NCI-H2227 treated with DMSO at 0.1 percent for 48 hours (cell line): ENCODE data around the gene MGAT5B.

ENCODE experiments used
- DNase-seq: peaks from one replicate; lab custom pipeline; 2025; lab: John Stamatoyannopoulos, UW

The MGAT5B gene

GRCh38 chr17:76905036-76905435 is 36.8 kb downstream of the MGAT5B start:
- DNase-seq, result no peak

GRCh38 chr17:76905836-76906235 is 37.6 kb downstream of the MGAT5B start:
- no peak for DNase-seq

GRCh38 chr17:76906463-76906862 is 38.3 kb downstream of the MGAT5B start:
- DNase-seq, result no peak

- no peak for DNase-seq
These were observed 39.1 kb downstream of the MGAT5B start for GRCh38 chr17:76907352-76907751.

- no peak for DNase-seq
These were observed 42.0 kb downstream of the MGAT5B start for GRCh38 chr17:76909971-76910760.

- no peak for DNase-seq
These were observed 43.3 kb downstream of the MGAT5B start for GRCh38 chr17:76911299-76912017.

GRCh38 chr17:76912421-76913164 is 44.4 kb downstream of the MGAT5B start:
- DNase-seq, result no peak

- no peak for DNase-seq
These were observed 46.7 kb downstream of the MGAT5B start for GRCh38 chr17:76914937-76915336.

GRCh38 chr17:76915840-76916510 is 47.8 kb downstream of the MGAT5B start:
- no peak for DNase-seq

- no peak for DNase-seq
These were observed 49.6 kb downstream of the MGAT5B start for GRCh38 chr17:76917829-76918228.

GRCh38 chr17:76918811-76919210 is 50.6 kb downstream of the MGAT5B start:
- no peak for DNase-seq

GRCh38 chr17:76920364-76921139 is 52.3 kb downstream of the MGAT5B start:
- no peak for DNase-seq

GRCh38 chr17:76921340-76922036 is 53.3 kb downstream of the MGAT5B start:
- no peak for DNase-seq

GRCh38 chr17:76922084-76922483 is 53.9 kb downstream of the MGAT5B start:
- DNase-seq, result no peak

GRCh38 chr17:76922967-76923366 is 54.8 kb downstream of the MGAT5B start:
- no peak for DNase-seq

GRCh38 chr17:76923491-76923890 is 55.3 kb downstream of the MGAT5B start:
- no peak for DNase-seq

- no peak for DNase-seq
These were observed 56.4 kb downstream of the MGAT5B start for GRCh38 chr17:76924345-76925342.

GRCh38 chr17:76925441-76925891 is 57.3 kb downstream of the MGAT5B start:
- no peak for DNase-seq

- no peak for DNase-seq
These were observed 58.1 kb downstream of the MGAT5B start for GRCh38 chr17:76926237-76926866.
